ENCODE data around the gene THSD7B.

Gene THSD7B

DNA sequence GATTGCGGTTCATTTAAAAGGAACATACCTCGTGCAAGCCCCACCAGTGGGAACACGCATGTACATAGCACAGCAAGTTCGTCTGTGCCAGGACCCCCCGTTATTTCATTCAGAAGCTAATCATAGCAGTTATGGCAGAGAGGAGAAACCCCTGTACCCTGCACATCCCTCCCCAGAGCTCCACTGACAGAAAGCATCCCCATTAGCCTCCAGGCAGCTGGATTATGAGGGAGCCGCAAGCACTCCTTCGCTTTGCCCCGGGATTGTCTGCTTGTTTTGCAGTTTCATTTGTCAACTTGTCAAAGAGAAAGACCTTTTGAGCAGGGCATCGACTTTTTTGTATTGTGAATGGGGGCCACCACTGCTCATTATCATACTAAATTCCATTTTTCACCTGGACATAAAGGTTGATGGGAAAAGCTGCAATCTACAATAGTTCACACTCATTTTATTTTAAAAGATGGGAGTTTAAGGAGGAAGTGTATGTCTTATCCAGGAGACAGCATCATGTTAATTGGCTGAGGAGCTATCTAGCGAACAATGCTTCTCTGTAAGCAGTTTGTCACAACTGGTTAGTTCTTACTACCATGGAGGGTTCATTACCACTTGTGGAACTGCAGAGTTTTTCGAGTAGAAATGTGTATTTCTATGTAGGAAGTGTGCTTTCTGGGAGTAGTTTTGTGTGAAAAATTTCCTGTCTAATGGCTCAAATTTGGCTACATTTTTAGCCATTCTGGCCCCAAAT, 255.3 kb downstream of the THSD7B start:
- no peak for DNase-seq
- Histone ChIP-seq H2AK5ac (ENCODE audit: low read length) (no peak overlapping the region), H4K8ac (ENCODE audit: low read depth, low read length) (no peak overlapping the region), H3K4ac (ENCODE audit: low read depth, low read length) (no peak overlapping the region), H4K12ac (ENCODE audit: low read depth, low read length) (no peak overlapping the region), H3K4me2 (ENCODE audit: low read length) (no peak overlapping the region), H3K23ac (ENCODE audit: low read length) (no peak overlapping the region), H3K4me3 (ENCODE audit: low read depth, low read length) (no peak overlapping the region), H2BK12ac (ENCODE audit: low read length) (no peak overlapping the region), H3K79me1 (ENCODE audit: low read length) (no peaks in the 10 kb centered on the region), H3K79me2 (ENCODE audit: control insufficient read depth, insufficient read depth, low read length, poor library complexity) (no peaks in the 10 kb centered on the region), H3K18ac (ENCODE audit: low read length) (no peak overlapping the region), H2AFZ (ENCODE audit: insufficient read depth, low read length, poor library complexity) (no peak overlapping the region), H2BK120ac (ENCODE audit: insufficient read depth, low read length, poor library complexity) (no peak overlapping the region), H4K91ac (ENCODE audit: low read depth, low read length) (no peak overlapping the region), H3K4me1 (ENCODE audit: control insufficient read depth in 1 of 2, insufficient read depth in 2 of 2, low read length in 2 of 2) (peaks cover 0 to 5% of the 10 kb centered on the region in 2 experiments), H3K27ac (ENCODE audit: low read depth, low read length) (no peak overlapping the region), H2BK5ac (ENCODE audit: low read depth, low read length, poor library complexity) (no peak overlapping the region), H3K9me3 (ENCODE audit: insufficient read depth, low read depth, low read length) (no peaks in the 10 kb centered on the region), H3K27me3 (ENCODE audit: insufficient read depth, low read length) (no peaks in the 10 kb centered on the region), H3K9ac (ENCODE audit: low read length) (no peak overlapping the region), H3K36me3 (ENCODE audit: control insufficient read depth in 1 of 2, insufficient read depth in 2 of 2, low read length in 2 of 2) (no peaks in the 10 kb centered on the region), H3K14ac (ENCODE audit: low read length) (no peak overlapping the region)
- WGBS (ENCODE audit: extremely low coverage, insufficient coverage, insufficient read length), result no CpG with 5 or more reads among the region's 11 CpGs

GRCh38 chr2:137021763-137022162, 256.4 kb downstream of the THSD7B start:
- no CpG with 5 or more reads among the region's 3 CpGs for WGBS (ENCODE audit: extremely low coverage, insufficient coverage, insufficient read length)
- Histone ChIP-seq H3K18ac (ENCODE audit: low read length) (no peak overlapping the region), H3K4ac (ENCODE audit: low read depth, low read length) (no peak overlapping the region), H2BK120ac (ENCODE audit: insufficient read depth, low read length, poor library complexity) (no peak overlapping the region), H4K12ac (ENCODE audit: low read depth, low read length) (no peak overlapping the region), H2AK5ac (ENCODE audit: low read length) (no peak overlapping the region), H3K9ac (ENCODE audit: low read length) (no peak overlapping the region), H4K91ac (ENCODE audit: low read depth, low read length) (no peak overlapping the region), H2AFZ (ENCODE audit: insufficient read depth, low read length, poor library complexity) (no peak overlapping the region), H3K4me3 (ENCODE audit: low read depth, low read length) (no peak overlapping the region), H2BK12ac (ENCODE audit: low read length) (no peak overlapping the region), H2BK5ac (ENCODE audit: low read depth, low read length, poor library complexity) (no peak overlapping the region), H3K27me3 (ENCODE audit: insufficient read depth, low read length) (no peaks in the 10 kb centered on the region), H3K9me3 (ENCODE audit: insufficient read depth, low read depth, low read length) (no peaks in the 10 kb centered on the region), H3K14ac (ENCODE audit: low read length) (no peak overlapping the region), H4K8ac (ENCODE audit: low read depth, low read length) (no peak overlapping the region), H3K4me1 (ENCODE audit: control insufficient read depth in 1 of 2, insufficient read depth in 2 of 2, low read length in 2 of 2) (peaks cover 0 to 5% of the 10 kb centered on the region in 2 experiments), H3K27ac (ENCODE audit: low read depth, low read length) (no peak overlapping the region), H3K23ac (ENCODE audit: low read length) (no peak overlapping the region), H3K36me3 (ENCODE audit: control insufficient read depth in 1 of 2, insufficient read depth in 2 of 2, low read length in 2 of 2) (no peaks in the 10 kb centered on the region), H3K79me1 (ENCODE audit: low read length) (no peaks in the 10 kb centered on the region), H3K79me2 (ENCODE audit: control insufficient read depth, insufficient read depth, low read length, poor library complexity) (no peaks in the 10 kb centered on the region), H3K4me2 (ENCODE audit: low read length) (no peak overlapping the region)
- no peak for DNase-seq

- no peak overlapping the region for H3K4ac ChIP-seq (ENCODE audit: low read depth, low read length)
- no peak overlapping the region for H2AK5ac ChIP-seq (ENCODE audit: low read length)
- H2AFZ ChIP-seq (ENCODE audit: insufficient read depth, low read length, poor library complexity), result no peak overlapping the region
- WGBS (ENCODE audit: extremely low coverage, insufficient coverage, insufficient read length), result no CpG with 5 or more reads among the region's 2 CpGs
- H4K12ac ChIP-seq (ENCODE audit: low read depth, low read length), result no peak overlapping the region
- H4K91ac ChIP-seq (ENCODE audit: low read depth, low read length), result no peak overlapping the region
- no peaks in the 10 kb centered on the region for H3K9me3 ChIP-seq (ENCODE audit: insufficient read depth, low read depth, low read length)
- H3K4me1 ChIP-seq (ENCODE audit: control insufficient read depth in 1 of 2, insufficient read depth in 2 of 2, low read length in 2 of 2), result peaks cover 0 to 5% of the 10 kb centered on the region in 2 experiments
- H3K14ac ChIP-seq (ENCODE audit: low read length), result no peak overlapping the region
- H3K4me3 ChIP-seq (ENCODE audit: low read depth, low read length), result no peak overlapping the region
- no peaks in the 10 kb centered on the region for H3K79me2 ChIP-seq (ENCODE audit: control insufficient read depth, insufficient read depth, low read length, poor library complexity)
- no peak for DNase-seq
- H3K27ac ChIP-seq (ENCODE audit: low read depth, low read length), result no peak overlapping the region
- H3K4me2 ChIP-seq (ENCODE audit: low read length), result no peak overlapping the region
- H3K36me3 ChIP-seq (ENCODE audit: control insufficient read depth in 1 of 2, insufficient read depth in 2 of 2, low read length in 2 of 2), result no peaks in the 10 kb centered on the region
- no peaks in the 10 kb centered on the region for H3K27me3 ChIP-seq (ENCODE audit: insufficient read depth, low read length)
- H3K23ac ChIP-seq (ENCODE audit: low read length), result no peak overlapping the region
- H3K18ac ChIP-seq (ENCODE audit: low read length), result no peak overlapping the region
- no peak overlapping the region for H3K9ac ChIP-seq (ENCODE audit: low read length)
- H2BK120ac ChIP-seq (ENCODE audit: insufficient read depth, low read length, poor library complexity), result no peak overlapping the region
- H2BK12ac ChIP-seq (ENCODE audit: low read length), result no peak overlapping the region
- no peak overlapping the region for H2BK5ac ChIP-seq (ENCODE audit: low read depth, low read length, poor library complexity)
- no peak overlapping the region for H4K8ac ChIP-seq (ENCODE audit: low read depth, low read length)
- H3K79me1 ChIP-seq (ENCODE audit: low read length), result no peaks in the 10 kb centered on the region
Observed at GRCh38 chr2:137023205-137023604, 257.9 kb downstream of the THSD7B start.

DNA sequence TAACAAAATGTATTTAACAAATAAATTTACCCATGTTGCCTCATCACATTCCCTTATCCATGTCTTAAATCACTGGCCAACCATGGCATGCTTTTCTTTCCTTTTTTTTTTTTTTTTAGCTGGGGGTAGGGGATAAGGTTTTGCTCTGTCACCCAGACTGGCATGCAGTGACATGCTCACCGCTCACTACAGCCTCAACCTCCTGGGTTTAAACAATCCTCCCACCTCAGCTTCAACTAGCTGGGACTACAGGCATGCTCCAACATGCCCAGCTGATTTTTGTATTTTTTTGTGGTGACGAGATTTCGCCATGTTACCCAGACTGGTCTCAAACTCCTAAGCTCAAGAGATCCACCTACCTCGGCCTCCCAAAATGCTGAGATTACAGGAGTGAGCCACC, 266.4 kb downstream of the THSD7B start:
- Histone ChIP-seq H3K4me2 (ENCODE audit: low read length) (no peak overlapping the region), H3K36me3 (ENCODE audit: control insufficient read depth in 1 of 2, insufficient read depth in 2 of 2, low read length in 2 of 2) (no peaks in the 10 kb centered on the region), H3K27ac (ENCODE audit: low read depth, low read length) (no peak overlapping the region), H2BK12ac (ENCODE audit: low read length) (no peak overlapping the region), H4K91ac (ENCODE audit: low read depth, low read length) (no peak overlapping the region), H3K18ac (ENCODE audit: low read length) (no peak overlapping the region), H2AFZ (ENCODE audit: insufficient read depth, low read length, poor library complexity) (no peak overlapping the region), H3K79me1 (ENCODE audit: low read length) (no peaks in the 10 kb centered on the region), H3K9me3 (ENCODE audit: insufficient read depth, low read depth, low read length) (no peaks in the 10 kb centered on the region), H3K79me2 (ENCODE audit: control insufficient read depth, insufficient read depth, low read length, poor library complexity) (no peaks in the 10 kb centered on the region), H3K4ac (ENCODE audit: low read depth, low read length) (no peak overlapping the region), H3K9ac (ENCODE audit: low read length) (no peak overlapping the region), H4K12ac (ENCODE audit: low read depth, low read length) (no peak overlapping the region), H3K27me3 (ENCODE audit: insufficient read depth, low read length) (no peaks in the 10 kb centered on the region), H3K14ac (ENCODE audit: low read length) (no peak overlapping the region), H3K4me3 (ENCODE audit: low read depth, low read length) (no peak overlapping the region), H2BK120ac (ENCODE audit: insufficient read depth, low read length, poor library complexity) (no peak overlapping the region), H2AK5ac (ENCODE audit: low read length) (no peak overlapping the region), H4K8ac (ENCODE audit: low read depth, low read length) (no peak overlapping the region), H3K4me1 (ENCODE audit: control insufficient read depth in 1 of 2, insufficient read depth in 2 of 2, low read length in 2 of 2) (no peaks in the 10 kb centered on the region), H3K23ac (ENCODE audit: low read length) (no peak overlapping the region), H2BK5ac (ENCODE audit: low read depth, low read length, poor library complexity) (no peak overlapping the region)
- WGBS (ENCODE audit: extremely low coverage, insufficient coverage, insufficient read length), result no CpG with 5 or more reads among the region's 4 CpGs
- DNase-seq, result no peak

All from trophoblast cell (in vitro differentiated cells and primary cell).